ENCODE data around the gene RGSL1. TPM values are rescaled to one million over a fixed set of nuclear protein-coding genes. Genes with fewer than 3 reads are reported as not detected.

The RGSL1 gene
- total RNA-seq, 1 experiment from 2014 or later = 0.22 TPM

- Histone ChIP-seq H3K9me3 (ENCODE audit: low read length) (no peaks in the 10 kb centered on the region), H3K9ac (ENCODE audit: low read length) (0 out of 2 replicates have a peak overlapping the region, but pooled peaks have one; percentile 4), H3K27ac (ENCODE audit: low read length) (peak overlapping the region; percentile 89), H2AFZ (ENCODE audit: low read length) (peak overlapping the region; percentile 86), H3K27me3 (ENCODE audit: low read length) (no peaks in the 10 kb centered on the region), H3K4me3 (ENCODE audit: low read length) (no peak overlapping the region), H3K4me2 (ENCODE audit: low read depth, low read length, poor library complexity, severe bottlenecking) (no peak overlapping the region), H4K20me1 (ENCODE audit: insufficient read depth, low read depth, low read length) (no peaks in the 10 kb centered on the region), H3K9me2 (replicated peaks; ENCODE audit: insufficient read depth, low read length) (no peaks in the 10 kb centered on the region), H3K4me1 (ENCODE audit: low read length) (peaks cover 44% of the 10 kb centered on the region), H3K79me2 (ENCODE audit: low read length) (no peaks in the 10 kb centered on the region), H3K36me3 (ENCODE audit: insufficient read depth, low read length) (peaks cover 8% of the 10 kb centered on the region)
- no peak for DNase-seq
Observed at GRCh38 chr1:182570611-182570970, 120.6 kb downstream of the RGSL1 start.

- Histone ChIP-seq H3K4me2 (ENCODE audit: low read depth, low read length, poor library complexity, severe bottlenecking) (no peak overlapping the region), H3K36me3 (ENCODE audit: insufficient read depth, low read length) (peaks cover 19% of the 10 kb centered on the region), H3K4me3 (ENCODE audit: low read length) (no peak overlapping the region), H2AFZ (ENCODE audit: low read length) (no peak overlapping the region), H3K79me2 (ENCODE audit: low read length) (no peaks in the 10 kb centered on the region), H3K27me3 (ENCODE audit: low read length) (no peaks in the 10 kb centered on the region), H4K20me1 (ENCODE audit: insufficient read depth, low read depth, low read length) (no peaks in the 10 kb centered on the region), H3K27ac (ENCODE audit: low read length) (no peak overlapping the region), H3K9me2 (replicated peaks; ENCODE audit: insufficient read depth, low read length) (no peaks in the 10 kb centered on the region), H3K9me3 (ENCODE audit: low read length) (no peaks in the 10 kb centered on the region), H3K4me1 (ENCODE audit: low read length) (peaks cover 20% of the 10 kb centered on the region), H3K9ac (ENCODE audit: low read length) (no peak overlapping the region)
- no peak for DNase-seq
Observed at GRCh38 chr1:182574156-182574555, 124.2 kb downstream of the RGSL1 start.

DNA sequence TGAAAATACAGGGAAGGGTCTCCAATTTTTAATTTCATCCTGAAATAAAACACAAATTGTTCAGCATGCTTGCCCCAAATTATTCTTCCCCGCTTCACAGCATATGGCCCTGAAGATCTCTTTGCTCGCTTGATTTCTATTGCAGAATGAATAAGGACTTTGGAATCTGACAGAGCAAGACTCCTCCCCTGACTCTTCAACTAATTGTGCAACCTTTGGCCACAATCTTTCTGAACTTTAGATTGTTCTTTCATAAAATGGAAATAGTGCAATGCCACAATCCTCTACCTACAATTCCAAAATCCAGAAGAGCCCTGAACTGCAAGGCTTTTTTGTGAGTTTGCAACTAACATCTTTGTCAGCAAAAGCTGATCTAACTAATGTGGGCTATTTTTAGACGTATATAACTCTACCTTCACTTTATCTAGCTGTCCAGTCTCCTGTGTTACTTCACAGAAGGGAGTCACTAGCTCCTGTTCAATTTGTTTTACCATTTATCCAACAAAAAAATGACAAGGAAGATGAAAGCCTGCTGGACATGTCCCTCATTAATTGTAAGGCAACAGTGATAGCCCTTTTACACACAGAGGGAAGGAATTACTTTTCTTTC lies 125.7 kb downstream of the RGSL1 start:
- Histone ChIP-seq H3K9ac (ENCODE audit: low read length) (no peak overlapping the region), H3K9me2 (replicated peaks; ENCODE audit: insufficient read depth, low read length) (no peaks in the 10 kb centered on the region), H2AFZ (ENCODE audit: low read length) (no peak overlapping the region), H4K20me1 (ENCODE audit: insufficient read depth, low read depth, low read length) (no peaks in the 10 kb centered on the region), H3K4me3 (ENCODE audit: low read length) (no peak overlapping the region), H3K36me3 (ENCODE audit: insufficient read depth, low read length) (peaks cover 31% of the 10 kb centered on the region), H3K9me3 (ENCODE audit: low read length) (no peaks in the 10 kb centered on the region), H3K4me1 (ENCODE audit: low read length) (peaks cover 5% of the 10 kb centered on the region), H3K27me3 (ENCODE audit: low read length) (no peaks in the 10 kb centered on the region), H3K79me2 (ENCODE audit: low read length) (no peaks in the 10 kb centered on the region), H3K4me2 (ENCODE audit: low read depth, low read length, poor library complexity, severe bottlenecking) (no peak overlapping the region), H3K27ac (ENCODE audit: low read length) (peak overlapping the region; percentile 39; the same call in 1 of the 2 replicates)
- DNase-seq = no peak

GRCh38 chr1:182580736-182581135 lies 130.8 kb downstream of the RGSL1 start:
- H3K9me3 ChIP-seq (ENCODE audit: low read length) = no peaks in the 10 kb centered on the region
- H3K27ac ChIP-seq (ENCODE audit: low read length) = no peak overlapping the region
- H3K36me3 ChIP-seq (ENCODE audit: insufficient read depth, low read length) = peaks cover 38% of the 10 kb centered on the region; the same call in 1 of the 2 replicates
- H3K9me2 ChIP-seq (replicated peaks; ENCODE audit: insufficient read depth, low read length) = no peaks in the 10 kb centered on the region
- H3K4me2 ChIP-seq (ENCODE audit: low read depth, low read length, poor library complexity, severe bottlenecking) = no peak overlapping the region
- H3K4me1 ChIP-seq (ENCODE audit: low read length) = peaks cover 13% of the 10 kb centered on the region
- H2AFZ ChIP-seq (ENCODE audit: low read length) = no peak overlapping the region
- no peak overlapping the region for H3K9ac ChIP-seq (ENCODE audit: low read length)
- no peak overlapping the region for H3K4me3 ChIP-seq (ENCODE audit: low read length)
- H3K79me2 ChIP-seq (ENCODE audit: low read length) = 0 out of 2 replicates have a peak, but pooled peaks cover 2% of the 10 kb centered on the region
- no peak for DNase-seq
- no peaks in the 10 kb centered on the region for H4K20me1 ChIP-seq (ENCODE audit: insufficient read depth, low read depth, low read length)
- H3K27me3 ChIP-seq (ENCODE audit: low read length) = no peaks in the 10 kb centered on the region

DNA sequence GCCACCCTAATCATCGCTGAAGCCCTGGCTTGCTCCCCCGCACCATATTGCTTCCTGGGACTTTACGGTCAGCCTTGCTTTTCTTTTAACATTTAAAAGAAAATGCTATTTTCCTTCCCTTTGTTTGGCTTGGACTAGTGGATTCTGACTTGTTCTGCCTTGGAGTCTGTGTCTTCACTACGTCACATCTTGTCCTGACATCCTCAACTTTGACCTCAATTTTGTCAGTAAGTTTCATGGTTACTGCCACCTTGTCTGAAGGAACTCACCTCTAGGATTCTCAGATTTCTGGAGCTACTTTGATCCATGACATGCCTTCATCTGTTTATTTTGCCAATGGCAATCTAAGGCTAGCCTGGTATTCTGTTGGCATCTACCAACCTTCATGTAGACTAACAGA lies 134.8 kb downstream of the RGSL1 start:
- Histone ChIP-seq H3K4me2 (ENCODE audit: low read depth, low read length, poor library complexity, severe bottlenecking) (no peak overlapping the region), H3K4me1 (ENCODE audit: low read length) (peaks cover 30% of the 10 kb centered on the region), H3K4me3 (ENCODE audit: low read length) (no peak overlapping the region), H3K79me2 (ENCODE audit: low read length) (peaks cover 25% of the 10 kb centered on the region), H3K27me3 (ENCODE audit: low read length) (no peaks in the 10 kb centered on the region), H2AFZ (ENCODE audit: low read length) (no peak overlapping the region), H3K9ac (ENCODE audit: low read length) (no peak overlapping the region), H3K27ac (ENCODE audit: low read length) (no peak overlapping the region), H3K9me3 (ENCODE audit: low read length) (no peaks in the 10 kb centered on the region), H3K36me3 (ENCODE audit: insufficient read depth, low read length) (peaks cover 24% of the 10 kb centered on the region; the same call in 1 of the 2 replicates), H3K9me2 (replicated peaks; ENCODE audit: insufficient read depth, low read length) (no peaks in the 10 kb centered on the region), H4K20me1 (ENCODE audit: insufficient read depth, low read depth, low read length) (no peaks in the 10 kb centered on the region)
- no peak for DNase-seq

- no peak overlapping the region for H3K4me2 ChIP-seq (ENCODE audit: low read depth, low read length, poor library complexity, severe bottlenecking)
- no peak for DNase-seq
- peaks cover 10% of the 10 kb centered on the region; the same call in 1 of the 2 replicates for H3K36me3 ChIP-seq (ENCODE audit: insufficient read depth, low read length)
- peaks cover 30% of the 10 kb centered on the region for H3K4me1 ChIP-seq (ENCODE audit: low read length)
- H2AFZ ChIP-seq (ENCODE audit: low read length) = no peak overlapping the region
- H3K9me3 ChIP-seq (ENCODE audit: low read length) = no peaks in the 10 kb centered on the region
- no peaks in the 10 kb centered on the region for H3K9me2 ChIP-seq (replicated peaks; ENCODE audit: insufficient read depth, low read length)
- no peaks in the 10 kb centered on the region for H4K20me1 ChIP-seq (ENCODE audit: insufficient read depth, low read depth, low read length)
- H3K27ac ChIP-seq (ENCODE audit: low read length) = no peak overlapping the region
- H3K79me2 ChIP-seq (ENCODE audit: low read length) = peaks cover 25% of the 10 kb centered on the region
- H3K27me3 ChIP-seq (ENCODE audit: low read length) = no peaks in the 10 kb centered on the region
- H3K4me3 ChIP-seq (ENCODE audit: low read length) = no peak overlapping the region
- H3K9ac ChIP-seq (ENCODE audit: low read length) = no peak overlapping the region
Observed at GRCh38 chr1:182586380-182586779, 136.4 kb downstream of the RGSL1 start.

GRCh38 chr1:182587093-182587492 lies 137.1 kb downstream of the RGSL1 start:
- Histone ChIP-seq H3K9ac (ENCODE audit: low read length) (no peak overlapping the region), H3K9me3 (ENCODE audit: low read length) (no peaks in the 10 kb centered on the region), H2AFZ (ENCODE audit: low read length) (no peak overlapping the region), H3K36me3 (ENCODE audit: insufficient read depth, low read length) (0 out of 2 replicates have a peak, but pooled peaks cover 6% of the 10 kb centered on the region), H3K4me2 (ENCODE audit: low read depth, low read length, poor library complexity, severe bottlenecking) (no peak overlapping the region), H3K79me2 (ENCODE audit: low read length) (peaks cover 25% of the 10 kb centered on the region), H3K27ac (ENCODE audit: low read length) (no peak overlapping the region), H3K27me3 (ENCODE audit: low read length) (no peaks in the 10 kb centered on the region), H3K4me1 (ENCODE audit: low read length) (peaks cover 30% of the 10 kb centered on the region), H3K4me3 (ENCODE audit: low read length) (no peak overlapping the region), H4K20me1 (ENCODE audit: insufficient read depth, low read depth, low read length) (no peaks in the 10 kb centered on the region), H3K9me2 (replicated peaks; ENCODE audit: insufficient read depth, low read length) (no peaks in the 10 kb centered on the region)
- DNase-seq = no peak

DNA sequence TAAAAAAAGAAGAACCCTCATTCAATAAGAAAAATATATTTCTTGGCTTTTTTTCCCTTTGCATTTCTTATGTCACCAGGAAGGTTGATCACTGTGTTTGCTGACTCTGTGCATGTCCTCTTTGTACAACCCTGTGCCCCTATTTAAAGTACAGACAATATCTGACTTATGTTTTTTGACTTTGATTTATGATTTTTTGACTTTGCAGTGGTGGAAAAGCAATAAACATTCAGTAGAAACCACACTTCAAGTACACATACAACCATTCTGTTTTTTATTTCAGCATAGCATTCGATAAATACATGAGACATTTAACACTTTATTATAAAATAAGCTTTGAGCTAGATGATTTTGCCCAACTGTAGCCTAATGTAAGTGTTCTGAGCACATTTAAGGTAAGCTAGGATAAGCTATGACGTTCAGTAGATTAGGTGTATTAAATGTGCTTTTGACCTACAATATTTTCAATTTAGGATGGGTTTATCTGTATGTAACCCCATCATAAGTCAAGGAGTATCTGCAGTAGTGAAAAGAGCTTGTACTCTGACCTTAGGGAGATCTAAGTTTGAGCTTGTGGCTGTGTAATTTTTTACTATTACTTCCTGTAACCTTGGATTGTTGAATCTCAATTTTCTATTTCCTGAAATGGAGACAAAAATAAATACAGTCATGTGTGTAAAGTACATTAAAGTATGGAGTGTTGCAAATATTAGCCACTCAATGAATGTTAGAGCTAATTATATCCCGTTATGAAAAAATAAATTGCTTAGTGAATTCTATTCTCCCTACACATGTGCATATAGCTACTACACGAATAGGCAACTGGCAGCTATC lies 137.9 kb downstream of the RGSL1 start:
- H3K4me2 ChIP-seq (ENCODE audit: low read depth, low read length, poor library complexity, severe bottlenecking) = peak overlapping the region; percentile 85
- H3K4me1 ChIP-seq (ENCODE audit: low read length) = peaks cover 27% of the 10 kb centered on the region
- peak overlapping the region; percentile 92 for H3K9ac ChIP-seq (ENCODE audit: low read length)
- H3K36me3 ChIP-seq (ENCODE audit: insufficient read depth, low read length) = 0 out of 2 replicates have a peak, but pooled peaks cover 4% of the 10 kb centered on the region
- H3K4me3 ChIP-seq (ENCODE audit: low read length) = peak overlapping the region; percentile 84
- H3K79me2 ChIP-seq (ENCODE audit: low read length) = peaks cover 25% of the 10 kb centered on the region
- H3K9me3 ChIP-seq (ENCODE audit: low read length) = no peaks in the 10 kb centered on the region
- no peak for DNase-seq
- H3K27me3 ChIP-seq (ENCODE audit: low read length) = no peaks in the 10 kb centered on the region
- peak overlapping the region; percentile 81 for H3K27ac ChIP-seq (ENCODE audit: low read length)
- no peaks in the 10 kb centered on the region for H3K9me2 ChIP-seq (replicated peaks; ENCODE audit: insufficient read depth, low read length)
- H4K20me1 ChIP-seq (ENCODE audit: insufficient read depth, low read depth, low read length) = no peaks in the 10 kb centered on the region
- peak overlapping the region; percentile 32 for H2AFZ ChIP-seq (ENCODE audit: low read length)

All from Karpas-422 (cell line).